DND-41 (cell line): ENCODE results near the gene MAFB.

Experiments
- EZH2 ChIP-seq: IDR thresholded peaks from 3 replicates; pipeline ENCODE4 v1.6.1; 2012; ENCODE audit warnings: borderline replicate concordance, low read depth, mild to moderate bottlenecking, moderate library complexity, low read length, inconsistent platforms; ENCODE audit not compliant: severe bottlenecking
- TF ChIP-seq, protein P1 (sequence below): IDR thresholded peaks from 2 replicates; pipeline ENCODE4 v1.5.1; 2012; ENCODE audit warnings: borderline replicate concordance, low read length, moderate library complexity, mild to moderate bottlenecking; ENCODE audit not compliant: poor library complexity, severe bottlenecking; ENCODE audit errors: extremely low read depth

DNA sequence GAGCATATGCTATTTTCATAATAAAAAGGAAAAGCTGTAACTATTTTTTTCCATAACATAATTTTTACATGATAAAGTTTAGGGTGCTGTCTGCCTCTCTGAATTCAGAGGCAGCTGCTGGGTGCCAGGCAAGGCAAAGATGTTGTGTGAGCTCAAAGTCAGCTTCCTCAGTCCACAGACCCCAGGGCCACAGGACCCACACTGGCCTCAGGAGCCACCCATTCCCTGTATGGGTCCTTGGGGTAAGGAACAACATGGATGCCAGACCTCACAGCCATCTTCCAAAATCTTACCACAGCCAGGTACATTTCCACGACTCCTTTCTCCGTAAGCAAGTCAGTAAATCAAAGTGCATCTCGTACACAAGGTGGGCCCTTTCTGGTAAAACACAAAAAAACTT lies 16.4 kb upstream of the MAFB start:
- TF ChIP-seq, protein P1, sequence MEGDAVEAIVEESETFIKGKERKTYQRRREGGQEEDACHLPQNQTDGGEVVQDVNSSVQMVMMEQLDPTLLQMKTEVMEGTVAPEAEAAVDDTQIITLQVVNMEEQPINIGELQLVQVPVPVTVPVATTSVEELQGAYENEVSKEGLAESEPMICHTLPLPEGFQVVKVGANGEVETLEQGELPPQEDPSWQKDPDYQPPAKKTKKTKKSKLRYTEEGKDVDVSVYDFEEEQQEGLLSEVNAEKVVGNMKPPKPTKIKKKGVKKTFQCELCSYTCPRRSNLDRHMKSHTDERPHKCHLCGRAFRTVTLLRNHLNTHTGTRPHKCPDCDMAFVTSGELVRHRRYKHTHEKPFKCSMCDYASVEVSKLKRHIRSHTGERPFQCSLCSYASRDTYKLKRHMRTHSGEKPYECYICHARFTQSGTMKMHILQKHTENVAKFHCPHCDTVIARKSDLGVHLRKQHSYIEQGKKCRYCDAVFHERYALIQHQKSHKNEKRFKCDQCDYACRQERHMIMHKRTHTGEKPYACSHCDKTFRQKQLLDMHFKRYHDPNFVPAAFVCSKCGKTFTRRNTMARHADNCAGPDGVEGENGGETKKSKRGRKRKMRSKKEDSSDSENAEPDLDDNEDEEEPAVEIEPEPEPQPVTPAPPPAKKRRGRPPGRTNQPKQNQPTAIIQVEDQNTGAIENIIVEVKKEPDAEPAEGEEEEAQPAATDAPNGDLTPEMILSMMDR: no peak
- no peak for TF ChIP-seq EZH2
